Tibial artery (tissue), 4 donors: ENCODE results near the gene NPAS3.

Experiments used
- DNase-seq, 2 donors: peaks; one replicate each; pipeline ENCODE4 v3.0.0-alpha.2; 2019
- H3K27ac ChIP-seq, 2 donors: fragments of 200-600 bp; sonication (generic) in 1 of 2; 1 replicate in 1 of 2; 2 replicates in 1 of 2; pipeline ENCODE4 v1.5.1; 2018 to 2019; ENCODE audit warnings: mild to moderate bottlenecking in 1 of 2
- H3K27me3 ChIP-seq, 2 donors: fragments of 200-600 bp; sonication (generic) in 1 of 2; one replicate each; pipeline versions ENCODE4 v1.5.1 to v1.6.0; 2016 to 2019
- H3K36me3 ChIP-seq, 3 donors: fragments of 200-600 bp; sonication (generic) in 2 of 3; one replicate each; pipeline ENCODE4 v1.5.1; 2016 to 2019; ENCODE audit warnings: mild to moderate bottlenecking in 2 of 3
- H3K4me1 ChIP-seq, 4 donors: fragments of 200-600 bp; sonication (generic) in 2 of 4; 1 replicate in 3 of 4; 2 replicates in 1 of 4; pipeline ENCODE4 v1.5.1; 2016 to 2019
- H3K4me3 ChIP-seq, 2 donors: fragments of 200-600 bp; sonication (generic) in 1 of 2; 1 replicate in 1 of 2; 2 replicates in 1 of 2; pipeline ENCODE4 v1.5.1; 2018 to 2019; ENCODE audit warnings: mild to moderate bottlenecking in 2 of 2
- H3K9me3 ChIP-seq, 3 donors: fragments of 200-600 bp; sonication (generic) in 1 of 3; one replicate each; pipeline ENCODE4 v1.5.1; 2016 to 2019
- intact Hi-C: fragments of 100-400 bp; cut with DNase I; formaldehyde crosslinking; loops from one replicate; pipeline ENCODE4 v1.15.0; 2023; ENCODE audit warnings: low total_unique reads
- TF ChIP-seq, protein P1 (sequence below), 2 experiments: fragments of 200-600 bp in 1 of 2; fragments of 450-650 bp in 1 of 2; IDR thresholded peaks; one replicate each; pipeline ENCODE4 v1.5.1; 2017 to 2019; ENCODE audit warnings: antibody characterized with exemption in 2 of 2, mild to moderate bottlenecking in 1 of 2, moderate library complexity in 1 of 2

The NPAS3 gene

GRCh38 chr14:33063521-33063920 is 124.8 kb downstream of the NPAS3 start:
- H3K36me3 ChIP-seq = no peaks in the 10 kb centered on the region
- no peak for DNase-seq
- H3K27me3 ChIP-seq = no peaks in the 10 kb centered on the region
- TF ChIP-seq, protein P1, sequence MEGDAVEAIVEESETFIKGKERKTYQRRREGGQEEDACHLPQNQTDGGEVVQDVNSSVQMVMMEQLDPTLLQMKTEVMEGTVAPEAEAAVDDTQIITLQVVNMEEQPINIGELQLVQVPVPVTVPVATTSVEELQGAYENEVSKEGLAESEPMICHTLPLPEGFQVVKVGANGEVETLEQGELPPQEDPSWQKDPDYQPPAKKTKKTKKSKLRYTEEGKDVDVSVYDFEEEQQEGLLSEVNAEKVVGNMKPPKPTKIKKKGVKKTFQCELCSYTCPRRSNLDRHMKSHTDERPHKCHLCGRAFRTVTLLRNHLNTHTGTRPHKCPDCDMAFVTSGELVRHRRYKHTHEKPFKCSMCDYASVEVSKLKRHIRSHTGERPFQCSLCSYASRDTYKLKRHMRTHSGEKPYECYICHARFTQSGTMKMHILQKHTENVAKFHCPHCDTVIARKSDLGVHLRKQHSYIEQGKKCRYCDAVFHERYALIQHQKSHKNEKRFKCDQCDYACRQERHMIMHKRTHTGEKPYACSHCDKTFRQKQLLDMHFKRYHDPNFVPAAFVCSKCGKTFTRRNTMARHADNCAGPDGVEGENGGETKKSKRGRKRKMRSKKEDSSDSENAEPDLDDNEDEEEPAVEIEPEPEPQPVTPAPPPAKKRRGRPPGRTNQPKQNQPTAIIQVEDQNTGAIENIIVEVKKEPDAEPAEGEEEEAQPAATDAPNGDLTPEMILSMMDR (IDR thresholded peaks at IDR 0.05) = no peak
- no peaks in the 10 kb centered on the region for H3K9me3 ChIP-seq
- intact Hi-C loops = no loop called here
- no peak overlapping the region for H3K27ac ChIP-seq
- H3K4me3 ChIP-seq = no peak overlapping the region
- no peaks in the 10 kb centered on the region for H3K4me1 ChIP-seq

DNA sequence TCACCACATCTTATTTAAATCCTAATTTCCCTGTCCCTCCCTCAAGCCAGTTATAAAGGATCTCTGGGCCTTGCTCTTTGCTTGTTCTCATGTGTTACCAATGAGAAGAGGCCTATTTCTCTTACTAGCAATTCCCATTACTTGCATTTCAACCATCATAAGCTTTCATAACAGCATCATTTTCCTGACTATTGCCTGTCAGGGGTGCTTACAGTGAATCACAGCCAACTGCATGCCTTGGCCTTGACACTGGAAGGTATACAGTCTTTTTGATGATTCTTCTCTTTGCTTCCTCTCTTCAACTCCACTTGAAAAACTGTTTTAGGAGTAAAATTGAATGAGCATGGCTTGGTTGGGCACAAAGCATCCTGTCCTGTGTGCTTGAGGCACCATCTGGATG is 127.0 kb downstream of the NPAS3 start:
- TF ChIP-seq, protein P1 (IDR thresholded peaks at IDR 0.05) = no peak
- H3K27ac ChIP-seq = no peak overlapping the region
- no peaks in the 10 kb centered on the region for H3K36me3 ChIP-seq
- no peaks in the 10 kb centered on the region for H3K9me3 ChIP-seq
- no peaks in the 10 kb centered on the region for H3K27me3 ChIP-seq
- DNase-seq = no peak
- no peaks in the 10 kb centered on the region for H3K4me1 ChIP-seq
- no peak overlapping the region for H3K4me3 ChIP-seq
- intact Hi-C loops = no loop called here

GRCh38 chr14:33068040-33068439 is 129.4 kb downstream of the NPAS3 start:
- intact Hi-C loops = no loop called here
- H3K36me3 ChIP-seq = no peaks in the 10 kb centered on the region
- H3K9me3 ChIP-seq = no peaks in the 10 kb centered on the region
- H3K4me3 ChIP-seq = no peak overlapping the region
- no peak for DNase-seq
- no peaks in the 10 kb centered on the region for H3K27me3 ChIP-seq
- TF ChIP-seq, protein P1 (IDR thresholded peaks at IDR 0.05) = no peak
- no peaks in the 10 kb centered on the region for H3K4me1 ChIP-seq
- H3K27ac ChIP-seq = no peak overlapping the region

- no peak overlapping the region for H3K4me3 ChIP-seq
- DNase-seq = no peak
- H3K36me3 ChIP-seq = no peaks in the 10 kb centered on the region
- intact Hi-C loops = no loop called here
- H3K27me3 ChIP-seq = no peaks in the 10 kb centered on the region
- TF ChIP-seq, protein P1 (IDR thresholded peaks at IDR 0.05) = no peak
- H3K4me1 ChIP-seq = no peaks in the 10 kb centered on the region
- H3K9me3 ChIP-seq = no peaks in the 10 kb centered on the region
- H3K27ac ChIP-seq = no peak overlapping the region
Observed at GRCh38 chr14:33068626-33069025, 129.9 kb downstream of the NPAS3 start.

DNA sequence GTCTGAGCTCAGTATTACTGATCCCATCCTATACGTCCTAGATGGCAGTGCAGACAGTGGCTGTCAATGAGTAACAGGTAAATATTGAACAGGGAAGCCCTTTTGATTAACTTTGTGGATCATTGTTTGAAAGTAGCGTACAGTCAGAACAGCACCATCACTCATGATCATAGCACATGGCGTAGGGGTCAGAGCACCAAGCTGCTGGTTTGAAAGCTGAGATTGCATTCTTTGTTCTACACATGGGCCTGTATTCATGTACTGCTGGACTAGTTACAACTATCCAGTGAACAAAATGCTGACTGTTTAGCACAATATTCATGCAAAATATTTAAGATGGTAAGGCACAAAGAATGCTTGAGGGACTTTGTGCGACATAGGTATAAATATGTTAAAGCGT is 131.8 kb downstream of the NPAS3 start:
- Histone ChIP-seq H3K36me3 (no peaks in the 10 kb centered on the region), H3K4me1 (no peaks in the 10 kb centered on the region), H3K27me3 (no peaks in the 10 kb centered on the region), H3K27ac (no peak overlapping the region), H3K9me3 (no peaks in the 10 kb centered on the region), H3K4me3 (no peak overlapping the region)
- TF ChIP-seq, protein P1 (IDR thresholded peaks at IDR 0.05) = no peak
- intact Hi-C loops = no loop called here
- DNase-seq = no peak

DNA sequence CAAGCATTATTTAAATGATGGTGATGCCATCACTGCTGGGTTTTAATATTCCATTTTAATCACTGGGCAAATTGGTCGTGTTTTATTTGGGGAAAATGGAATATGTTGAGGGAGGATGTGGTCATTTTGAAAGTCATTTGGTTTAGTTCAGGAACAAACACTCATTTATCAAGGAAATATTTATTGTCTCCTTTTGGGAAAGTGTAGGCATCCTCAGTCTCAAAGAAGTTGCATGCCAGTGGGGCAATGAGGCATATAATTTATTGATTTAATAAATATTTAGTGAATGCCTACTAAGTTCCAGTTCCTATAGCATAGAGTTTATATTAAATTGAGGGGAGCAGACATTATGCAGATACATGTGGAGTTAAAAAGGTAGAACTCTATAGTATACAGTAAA is 134.3 kb downstream of the NPAS3 start:
- Histone ChIP-seq H3K4me3 (no peak overlapping the region), H3K27me3 (no peaks in the 10 kb centered on the region), H3K4me1 (no peaks in the 10 kb centered on the region), H3K9me3 (no peaks in the 10 kb centered on the region), H3K27ac (no peak overlapping the region), H3K36me3 (no peaks in the 10 kb centered on the region)
- no peak for DNase-seq
- TF ChIP-seq, protein P1 (IDR thresholded peaks at IDR 0.05) = no peak
- intact Hi-C loops = no loop called here
